ENCODE data around the gene NKAIN2.

NKAIN2 gene

GRCh38 chr6:123784330-123784729, 19.3 kb upstream of the NKAIN2 start:
- H3K9me3 ChIP-seq (ENCODE audit: control insufficient read depth in 1 of 2, low read length in 2 of 2) = no peaks in the 10 kb centered on the region
- no peak overlapping the region for H3K27ac ChIP-seq (ENCODE audit: low read depth, low read length)
- H3K9ac ChIP-seq (ENCODE audit: low read depth in 1 of 2, low read length in 2 of 2) = no peak overlapping the region
- no peaks in the 10 kb centered on the region for H3K36me3 ChIP-seq (ENCODE audit: control insufficient read depth in 1 of 2, insufficient read depth in 2 of 2, low read length in 2 of 2)
- no peaks in the 10 kb centered on the region for H3K4me1 ChIP-seq (ENCODE audit: control insufficient read depth in 1 of 2, insufficient read depth in 2 of 2, low read length in 2 of 2)
- no peaks in the 10 kb centered on the region for H3K27me3 ChIP-seq (ENCODE audit: control insufficient read depth in 1 of 2, insufficient read depth in 2 of 2, low read length in 2 of 2)
- H3K4me3 ChIP-seq (ENCODE audit: low read depth in 1 of 2, low read length in 2 of 2) = no peak overlapping the region

- H3K4me1 ChIP-seq (ENCODE audit: control insufficient read depth in 1 of 2, insufficient read depth in 2 of 2, low read length in 2 of 2) = no peaks in the 10 kb centered on the region
- no peak overlapping the region for H3K27ac ChIP-seq (ENCODE audit: low read depth, low read length)
- no peak overlapping the region for H3K9ac ChIP-seq (ENCODE audit: low read depth in 1 of 2, low read length in 2 of 2)
Measured at GRCh38 chr6:123785039-123785438, 18.6 kb upstream of the NKAIN2 start.

DNA sequence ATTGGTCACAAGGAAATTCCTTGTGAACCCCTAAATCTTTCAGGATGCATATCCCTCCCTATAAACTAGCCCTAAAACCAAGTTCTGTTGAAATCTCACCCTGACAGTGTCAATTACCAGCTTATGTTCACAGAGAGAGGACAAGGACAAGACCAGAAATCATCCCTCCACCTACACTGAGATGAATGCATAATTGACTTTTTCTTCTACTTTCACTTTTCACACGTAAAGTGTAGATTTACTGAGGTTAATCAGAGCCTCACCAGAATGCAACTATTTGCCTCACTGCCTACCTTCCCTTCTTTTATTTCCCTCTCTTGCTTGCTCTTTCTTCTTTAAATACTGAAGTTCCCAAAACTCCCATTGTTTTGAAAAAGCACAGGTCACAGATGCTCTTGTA, 15.3 kb upstream of the NKAIN2 start:
- H3K4me3 ChIP-seq (ENCODE audit: low read depth in 1 of 2, low read length in 2 of 2) = no peak overlapping the region
- no peaks in the 10 kb centered on the region for H3K9me3 ChIP-seq (ENCODE audit: control insufficient read depth in 1 of 2, low read length in 2 of 2)
- no peaks in the 10 kb centered on the region for H3K27me3 ChIP-seq (ENCODE audit: control insufficient read depth in 1 of 2, insufficient read depth in 2 of 2, low read length in 2 of 2)
- no peak overlapping the region for H3K9ac ChIP-seq (ENCODE audit: low read depth in 1 of 2, low read length in 2 of 2)
- no peaks in the 10 kb centered on the region for H3K36me3 ChIP-seq (ENCODE audit: control insufficient read depth in 1 of 2, insufficient read depth in 2 of 2, low read length in 2 of 2)
- H3K4me1 ChIP-seq (ENCODE audit: control insufficient read depth in 1 of 2, insufficient read depth in 2 of 2, low read length in 2 of 2) = no peaks in the 10 kb centered on the region
- H3K27ac ChIP-seq (ENCODE audit: low read depth, low read length) = no peak overlapping the region

More at GRCh38 chr6:123785039-123785438, 18.6 kb upstream of the NKAIN2 start:
- H3K4me3 ChIP-seq (ENCODE audit: low read depth in 1 of 2, low read length in 2 of 2) = no peak overlapping the region
- H3K27me3 ChIP-seq (ENCODE audit: control insufficient read depth in 1 of 2, insufficient read depth in 2 of 2, low read length in 2 of 2) = no peaks in the 10 kb centered on the region
- H3K36me3 ChIP-seq (ENCODE audit: control insufficient read depth in 1 of 2, insufficient read depth in 2 of 2, low read length in 2 of 2) = no peaks in the 10 kb centered on the region
- no peaks in the 10 kb centered on the region for H3K9me3 ChIP-seq (ENCODE audit: control insufficient read depth in 1 of 2, low read length in 2 of 2)

DNA sequence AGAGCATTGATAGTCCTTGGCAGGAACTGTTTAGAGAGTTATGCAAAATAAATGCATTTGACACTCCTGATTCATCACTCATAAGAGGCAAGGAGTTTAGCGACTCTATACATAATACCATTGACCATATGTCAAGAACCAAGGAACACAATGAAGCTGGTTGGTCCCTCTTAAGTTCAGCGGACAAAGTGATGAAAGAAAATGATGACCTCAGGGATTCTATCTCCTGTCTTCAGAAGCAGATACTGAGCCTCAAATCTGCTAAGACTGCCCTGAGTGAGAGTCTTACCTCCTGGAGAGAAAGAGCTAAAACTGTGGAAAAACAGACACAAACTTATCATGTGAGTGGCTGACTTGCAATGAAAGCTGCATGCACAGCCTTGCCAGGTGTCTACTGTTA, 9.5 kb upstream of the NKAIN2 start:
- H3K4me1 ChIP-seq (ENCODE audit: control insufficient read depth in 1 of 2, insufficient read depth in 2 of 2, low read length in 2 of 2) = no peaks in the 10 kb centered on the region
- H3K9ac ChIP-seq (ENCODE audit: low read depth in 1 of 2, low read length in 2 of 2) = no peak overlapping the region
- no peaks in the 10 kb centered on the region for H3K9me3 ChIP-seq (ENCODE audit: control insufficient read depth in 1 of 2, low read length in 2 of 2)
- H3K27me3 ChIP-seq (ENCODE audit: control insufficient read depth in 1 of 2, insufficient read depth in 2 of 2, low read length in 2 of 2) = no peaks in the 10 kb centered on the region
- no peak overlapping the region for H3K27ac ChIP-seq (ENCODE audit: low read depth, low read length)
- H3K4me3 ChIP-seq (ENCODE audit: low read depth in 1 of 2, low read length in 2 of 2) = no peak overlapping the region
- no peaks in the 10 kb centered on the region for H3K36me3 ChIP-seq (ENCODE audit: control insufficient read depth in 1 of 2, insufficient read depth in 2 of 2, low read length in 2 of 2)

- Histone ChIP-seq H3K36me3 (ENCODE audit: control insufficient read depth in 1 of 2, insufficient read depth in 2 of 2, low read length in 2 of 2) (no peaks in the 10 kb centered on the region), H3K4me3 (ENCODE audit: low read depth in 1 of 2, low read length in 2 of 2) (no peak overlapping the region), H3K9ac (ENCODE audit: low read depth in 1 of 2, low read length in 2 of 2) (no peak overlapping the region), H3K4me1 (ENCODE audit: control insufficient read depth in 1 of 2, insufficient read depth in 2 of 2, low read length in 2 of 2) (no peaks in the 10 kb centered on the region), H3K9me3 (ENCODE audit: control insufficient read depth in 1 of 2, low read length in 2 of 2) (no peaks in the 10 kb centered on the region), H3K27ac (ENCODE audit: low read depth, low read length) (no peak overlapping the region), H3K27me3 (ENCODE audit: control insufficient read depth in 1 of 2, insufficient read depth in 2 of 2, low read length in 2 of 2) (no peaks in the 10 kb centered on the region)
Measured at GRCh38 chr6:123794799-123795198, 8.9 kb upstream of the NKAIN2 start.

DNA sequence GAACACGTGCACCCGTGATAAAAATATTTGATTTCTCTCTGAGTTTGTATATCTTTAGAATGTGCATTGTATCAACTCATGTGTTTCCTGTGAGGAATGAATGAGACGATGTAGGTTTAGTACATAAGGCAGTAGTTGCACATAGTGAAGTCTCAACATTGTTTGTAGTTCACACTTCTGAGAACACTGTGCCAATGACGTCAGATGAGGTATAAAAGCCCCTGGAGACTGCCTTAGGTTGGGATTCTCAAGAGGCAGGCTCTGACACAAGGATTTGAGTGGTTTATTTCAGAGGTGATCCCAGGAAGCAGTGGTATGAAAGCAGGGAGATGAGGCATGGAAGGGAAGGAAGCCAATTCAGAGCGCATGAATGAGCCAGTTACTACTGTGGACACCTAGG, 2.6 kb upstream of the NKAIN2 start:
- Histone ChIP-seq H3K36me3 (ENCODE audit: control insufficient read depth in 1 of 2, insufficient read depth in 2 of 2, low read length in 2 of 2) (no peaks in the 10 kb centered on the region), H3K27me3 (ENCODE audit: control insufficient read depth in 1 of 2, insufficient read depth in 2 of 2, low read length in 2 of 2) (peaks cover 12 to 27% of the 10 kb centered on the region in 2 donors), H3K9me3 (ENCODE audit: control insufficient read depth in 1 of 2, low read length in 2 of 2) (no peaks in the 10 kb centered on the region), H3K4me3 (ENCODE audit: low read depth in 1 of 2, low read length in 2 of 2) (no peak overlapping the region), H3K4me1 (ENCODE audit: control insufficient read depth in 1 of 2, insufficient read depth in 2 of 2, low read length in 2 of 2) (peaks cover 3 to 10% of the 10 kb centered on the region in 2 donors), H3K9ac (ENCODE audit: low read depth in 1 of 2, low read length in 2 of 2) (no peak overlapping the region), H3K27ac (ENCODE audit: low read depth, low read length) (no peak overlapping the region)

GRCh38 chr6:123802351-123802696, 1.3 kb upstream of the NKAIN2 start:
- H3K4me3 ChIP-seq (ENCODE audit: low read depth in 1 of 2, low read length in 2 of 2) = no peak overlapping the region
- no peak overlapping the region for H3K9ac ChIP-seq (ENCODE audit: low read depth in 1 of 2, low read length in 2 of 2)
- no peak overlapping the region for H3K27ac ChIP-seq (ENCODE audit: low read depth, low read length)
- no peaks in the 10 kb centered on the region for H3K36me3 ChIP-seq (ENCODE audit: control insufficient read depth in 1 of 2, insufficient read depth in 2 of 2, low read length in 2 of 2)
- H3K27me3 ChIP-seq (ENCODE audit: control insufficient read depth in 1 of 2, insufficient read depth in 2 of 2, low read length in 2 of 2) = peaks cover 12 to 27% of the 10 kb centered on the region in 2 donors
- no peaks in the 10 kb centered on the region for H3K9me3 ChIP-seq (ENCODE audit: control insufficient read depth in 1 of 2, low read length in 2 of 2)
- peaks cover 3 to 10% of the 10 kb centered on the region in 2 donors for H3K4me1 ChIP-seq (ENCODE audit: control insufficient read depth in 1 of 2, insufficient read depth in 2 of 2, low read length in 2 of 2)

DNA sequence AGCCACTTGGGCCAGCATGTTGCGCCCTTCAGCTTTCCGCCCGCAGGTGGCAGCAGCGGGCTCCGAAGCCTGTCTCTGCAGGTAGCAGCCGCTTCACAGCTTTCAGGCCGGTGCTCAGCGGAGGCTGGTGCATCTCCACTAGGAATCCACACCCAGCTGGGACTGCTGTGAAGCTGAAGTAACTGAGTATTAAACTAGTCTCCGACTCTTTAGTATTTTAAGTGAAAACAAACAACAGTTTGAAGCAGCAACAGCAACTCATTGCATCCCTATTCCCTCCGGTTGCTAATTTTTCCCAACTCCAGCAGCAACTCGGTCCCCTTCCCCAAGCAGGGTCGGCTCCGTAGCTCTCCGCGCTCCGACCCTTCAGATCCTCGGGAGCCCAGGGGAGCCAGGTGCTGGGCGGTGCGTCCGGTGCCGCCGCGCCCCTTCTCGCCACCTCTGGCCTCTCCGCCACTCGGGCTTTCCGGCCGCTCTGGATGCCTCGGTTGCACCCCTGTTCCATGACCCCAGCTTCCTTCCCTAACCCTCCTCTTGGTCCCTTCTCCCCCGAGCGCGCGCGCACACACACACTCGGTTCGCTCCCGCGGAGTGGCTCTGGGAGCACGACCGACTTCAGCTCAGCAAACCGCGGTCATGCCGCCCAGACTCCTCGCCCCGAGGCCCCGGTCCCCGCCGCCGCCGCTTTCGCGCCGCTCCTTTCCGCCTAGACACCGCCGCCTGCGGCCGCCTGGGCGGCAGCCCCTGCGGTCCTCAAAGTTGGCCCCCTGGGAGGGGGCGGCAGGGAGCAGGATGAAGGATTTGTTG, 765 bp upstream of the NKAIN2 start:
- Histone ChIP-seq H3K4me3 (ENCODE audit: low read depth in 1 of 2, low read length in 2 of 2) (peak overlapping the region; percentile 46 to 62), H3K9ac (ENCODE audit: low read depth in 1 of 2, low read length in 2 of 2) (no peak overlapping the region), H3K27ac (ENCODE audit: low read depth, low read length) (no peak overlapping the region), H3K27me3 (ENCODE audit: control insufficient read depth in 1 of 2, insufficient read depth in 2 of 2, low read length in 2 of 2) (peaks cover 12 to 27% of the 10 kb centered on the region in 2 donors), H3K36me3 (ENCODE audit: control insufficient read depth in 1 of 2, insufficient read depth in 2 of 2, low read length in 2 of 2) (no peaks in the 10 kb centered on the region), H3K9me3 (ENCODE audit: control insufficient read depth in 1 of 2, low read length in 2 of 2) (no peaks in the 10 kb centered on the region), H3K4me1 (ENCODE audit: control insufficient read depth in 1 of 2, insufficient read depth in 2 of 2, low read length in 2 of 2) (peaks cover 3 to 10% of the 10 kb centered on the region in 2 donors)

- Histone ChIP-seq H3K36me3 (ENCODE audit: control insufficient read depth in 1 of 2, insufficient read depth in 2 of 2, low read length in 2 of 2) (no peaks in the 10 kb centered on the region), H3K9ac (ENCODE audit: low read depth in 1 of 2, low read length in 2 of 2) (no peak overlapping the region), H3K4me3 (ENCODE audit: low read depth in 1 of 2, low read length in 2 of 2) (peak overlapping the region; percentile 25 to 37), H3K27me3 (ENCODE audit: control insufficient read depth in 1 of 2, insufficient read depth in 2 of 2, low read length in 2 of 2) (peaks cover 12 to 34% of the 10 kb centered on the region in 2 donors), H3K27ac (ENCODE audit: low read depth, low read length) (no peak overlapping the region), H3K9me3 (ENCODE audit: control insufficient read depth in 1 of 2, low read length in 2 of 2) (no peaks in the 10 kb centered on the region), H3K4me1 (ENCODE audit: control insufficient read depth in 1 of 2, insufficient read depth in 2 of 2, low read length in 2 of 2) (peaks cover 3 to 10% of the 10 kb centered on the region in 2 donors)
Measured at GRCh38 chr6:123804014-123804786, 535 bp downstream of the NKAIN2 start.

DNA sequence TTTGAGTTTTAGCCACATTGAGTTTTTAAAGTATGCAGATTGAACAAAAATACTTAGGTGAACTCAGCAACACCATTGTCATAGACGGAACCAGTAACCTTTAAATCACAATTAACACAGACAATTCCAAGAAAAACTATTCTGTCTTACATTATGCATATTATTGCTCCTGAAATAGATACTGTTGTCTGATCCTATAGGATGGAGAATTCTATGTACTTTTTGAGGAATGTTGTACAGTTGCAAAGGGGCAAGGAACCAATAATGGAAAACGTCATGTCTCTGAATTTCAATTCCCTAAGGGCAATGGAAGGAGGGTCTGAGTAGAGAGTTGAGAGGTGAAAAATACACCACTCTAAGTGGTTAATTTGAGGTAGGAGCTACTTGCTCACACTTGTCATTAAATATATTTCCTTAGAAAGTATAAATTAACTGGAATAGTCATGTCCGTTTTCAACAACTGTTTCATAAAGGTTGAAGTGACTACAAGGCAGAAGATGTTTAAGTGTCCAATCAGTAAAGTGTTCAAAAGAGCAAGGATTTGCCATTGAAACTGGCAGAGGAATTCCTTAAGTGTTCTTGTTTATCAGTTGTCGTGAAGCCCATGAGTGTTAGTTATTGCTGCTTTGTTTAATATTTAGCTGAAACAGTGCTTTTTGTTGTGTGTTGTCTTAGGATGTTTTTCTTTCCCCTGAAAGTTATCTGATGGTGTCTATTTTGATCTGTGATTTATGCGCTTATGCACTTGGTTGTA, 1.3 kb downstream of the NKAIN2 start:
- no peak overlapping the region for H3K4me3 ChIP-seq (ENCODE audit: low read depth in 1 of 2, low read length in 2 of 2)
- no peaks in the 10 kb centered on the region for H3K36me3 ChIP-seq (ENCODE audit: control insufficient read depth in 1 of 2, insufficient read depth in 2 of 2, low read length in 2 of 2)
- peaks cover 12 to 34% of the 10 kb centered on the region in 2 donors for H3K27me3 ChIP-seq (ENCODE audit: control insufficient read depth in 1 of 2, insufficient read depth in 2 of 2, low read length in 2 of 2)
- H3K9me3 ChIP-seq (ENCODE audit: control insufficient read depth in 1 of 2, low read length in 2 of 2) = no peaks in the 10 kb centered on the region
- H3K4me1 ChIP-seq (ENCODE audit: control insufficient read depth in 1 of 2, insufficient read depth in 2 of 2, low read length in 2 of 2) = peaks cover 3 to 10% of the 10 kb centered on the region in 2 donors
- H3K27ac ChIP-seq (ENCODE audit: low read depth, low read length) = no peak overlapping the region
- no peak overlapping the region for H3K9ac ChIP-seq (ENCODE audit: low read depth in 1 of 2, low read length in 2 of 2)
